NCI-H748 (cell line): Measurements from ENCODE around the gene SCAF1.

Experiments used
- DNase-seq: peaks from one replicate; lab custom pipeline; 2025; ENCODE audit not compliant: unreplicated experiment; lab: John Stamatoyannopoulos, UW

SCAF1 gene

DNA sequence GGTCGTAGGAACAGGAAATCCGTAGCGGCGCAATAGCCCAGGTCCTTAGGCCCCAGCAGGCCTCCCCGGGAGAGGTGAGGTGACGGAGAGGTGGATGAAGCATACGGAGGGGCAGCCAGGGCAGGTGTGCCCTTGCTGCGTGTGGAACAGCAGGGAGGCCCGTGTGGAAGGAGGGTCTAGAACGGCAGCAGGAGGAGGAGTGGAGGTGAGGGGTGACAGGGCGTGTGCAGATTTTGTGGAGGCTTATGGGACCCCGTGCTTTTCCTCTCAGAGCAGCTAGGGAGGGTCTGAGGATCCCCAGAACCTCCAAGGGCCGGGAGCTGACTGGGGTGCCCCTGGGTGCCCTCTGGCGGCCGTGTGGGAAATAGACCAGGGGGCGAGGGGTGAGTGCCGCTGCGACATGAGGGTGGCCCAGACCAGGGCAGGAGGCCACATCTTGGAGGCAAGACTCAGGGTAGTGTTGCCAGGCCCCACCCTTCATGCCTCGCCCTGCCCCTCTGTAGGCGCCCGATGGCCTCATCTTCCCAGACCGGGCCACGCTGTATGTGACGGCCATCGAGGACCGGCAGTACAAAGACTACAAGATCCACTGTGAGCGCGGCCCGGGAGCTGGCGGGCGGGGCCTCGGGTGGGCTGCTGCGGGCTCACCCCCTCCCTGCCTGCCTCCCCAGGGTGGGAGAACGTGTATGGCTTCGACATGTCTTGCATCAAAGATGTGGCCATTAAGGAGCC, 42.4 kb downstream of the SCAF1 start:
- DNase-seq = no peak

GRCh38 chr19:49684983-49685553, 43.1 kb downstream of the SCAF1 start:
- no peak for DNase-seq

- no peak for DNase-seq
Observed at GRCh38 chr19:49685845-49686332, 43.9 kb downstream of the SCAF1 start.

GRCh38 chr19:49686503-49687088, 44.6 kb downstream of the SCAF1 start:
- no peak for DNase-seq

DNA sequence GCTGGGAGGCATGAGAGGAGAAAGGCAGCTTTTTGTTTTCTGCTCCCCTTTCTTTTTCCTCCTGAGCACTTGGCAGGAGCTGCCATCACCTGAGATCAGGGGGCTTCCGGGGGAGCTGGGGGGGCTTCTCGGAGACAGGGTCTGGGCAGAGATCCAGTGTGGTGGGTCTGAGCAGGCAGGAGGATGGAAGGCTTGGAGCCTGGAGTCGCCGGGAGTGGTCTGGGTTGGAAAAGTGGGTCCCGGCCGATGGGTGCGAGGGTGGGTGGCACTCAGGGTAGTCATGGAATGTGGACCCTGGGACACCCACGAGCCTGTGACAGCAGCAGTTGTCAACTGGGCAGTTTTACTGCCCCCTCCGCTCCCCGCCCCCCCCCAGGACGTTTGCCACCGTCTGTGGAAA, 45.1 kb downstream of the SCAF1 start:
- no peak for DNase-seq

GRCh38 chr19:49687566-49688316, 45.7 kb downstream of the SCAF1 start:
- DNase-seq = no peak

GRCh38 chr19:49688531-49689132, 46.6 kb downstream of the SCAF1 start:
- DNase-seq = no peak

- peak; percentile 87 for DNase-seq
Observed at GRCh38 chr19:49689133-49690078, 47.4 kb downstream of the SCAF1 start, which contains the start of gene ADM5. Gene ADM5 (plus strand): TSS chr19:49689594. CDS start chr19:49689838, 244 bp downstream.

DNA sequence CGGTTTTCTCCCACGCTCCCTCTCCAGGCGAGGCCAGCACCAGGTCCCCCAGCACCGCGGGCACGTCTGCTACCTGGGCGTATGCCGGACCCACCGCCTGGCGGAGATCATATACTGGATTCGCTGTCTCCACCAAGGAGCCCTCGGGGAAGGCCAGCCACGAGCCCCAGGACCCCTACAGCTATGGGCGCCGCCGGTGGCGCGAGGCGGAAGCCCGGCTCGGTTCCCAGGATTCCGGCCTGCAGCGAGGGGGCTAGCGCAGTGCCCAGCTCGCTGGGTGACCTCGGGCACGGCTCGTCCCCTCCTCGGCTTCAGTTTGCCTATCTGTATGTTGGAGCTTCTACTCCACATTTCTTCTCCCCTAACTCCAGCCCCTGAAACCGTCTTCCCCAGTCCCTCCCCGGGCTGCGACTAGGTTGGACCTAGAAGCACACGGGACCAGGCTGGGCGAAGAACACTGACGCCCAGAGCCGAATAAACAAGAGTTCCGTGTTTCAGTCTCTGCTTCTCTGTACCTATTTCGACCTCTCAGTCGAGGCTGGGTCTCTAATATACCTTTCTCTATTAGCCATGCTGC, 48.2 kb downstream of the SCAF1 start:
- DNase-seq = peak; percentile 76

- peak; percentile 97 for DNase-seq
Observed at GRCh38 chr19:49690656-49691242, 48.7 kb downstream of the SCAF1 start, which contains the start of gene CPT1C. Gene CPT1C (plus strand): TSS chr19:49691116. CDS start chr19:49692253, 1,137 bp downstream.

- DNase-seq = peak; percentile 94
Observed at GRCh38 chr19:49691243-49692146, 49.5 kb downstream of the SCAF1 start.

DNA sequence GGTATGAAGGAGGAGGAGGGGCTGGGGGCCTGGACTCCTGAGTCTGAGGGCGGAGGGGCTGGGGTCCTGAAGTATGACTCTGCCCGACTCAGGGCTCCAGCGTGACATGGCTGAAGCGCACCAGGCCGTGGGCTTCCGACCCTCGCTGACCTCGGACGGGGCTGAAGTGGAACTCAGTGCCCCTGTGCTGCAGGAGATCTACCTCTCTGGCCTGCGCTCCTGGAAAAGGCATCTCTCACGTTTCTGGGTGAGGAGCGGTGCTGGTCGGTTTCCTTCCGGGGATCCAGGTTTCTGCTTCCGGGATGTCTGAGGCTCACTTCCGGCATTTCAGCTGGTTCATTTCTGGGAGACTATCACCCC, 50.1 kb downstream of the SCAF1 start:
- no peak for DNase-seq

- no peak for DNase-seq
Observed at GRCh38 chr19:49696115-49696514, 54.1 kb downstream of the SCAF1 start.

DNA sequence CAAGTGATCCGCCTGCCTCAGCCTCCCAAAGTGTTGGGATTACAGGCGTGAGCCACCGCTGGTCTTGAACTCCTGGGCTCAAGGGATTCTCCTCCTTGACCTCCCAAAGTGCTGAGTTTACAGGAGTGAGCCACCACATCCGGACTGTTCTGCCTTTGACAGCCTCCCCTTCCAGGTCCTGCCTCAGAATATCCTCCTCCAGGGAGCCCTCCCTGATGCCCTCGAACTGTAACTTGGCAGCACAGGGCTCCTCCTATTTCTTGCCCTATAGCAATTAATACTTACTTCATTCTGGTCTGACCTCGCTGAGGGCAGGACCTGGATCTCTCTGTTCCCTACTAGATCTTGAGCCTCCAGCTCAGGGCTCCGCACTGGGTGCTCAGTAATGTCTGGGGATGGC, 54.9 kb downstream of the SCAF1 start:
- DNase-seq = no peak

DNA sequence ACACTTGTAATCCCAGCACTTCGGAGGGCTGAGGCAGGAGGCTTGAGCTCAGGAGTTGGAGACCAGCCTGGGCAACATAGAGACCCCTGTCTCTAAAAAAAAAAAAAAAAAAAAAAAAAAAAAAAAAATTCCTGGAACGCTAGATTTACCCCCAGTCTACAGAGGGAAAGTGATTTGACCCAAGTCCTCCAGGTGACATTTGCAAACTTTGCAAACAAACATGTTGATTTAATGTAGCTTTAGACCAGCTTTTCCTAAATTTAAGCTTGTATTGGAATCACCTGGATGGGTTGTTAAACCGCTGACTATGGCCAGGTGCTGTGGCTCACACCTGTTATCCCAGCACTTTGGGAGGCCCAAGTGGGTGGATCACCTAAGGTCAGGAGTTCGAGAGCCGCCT, 57.4 kb downstream of the SCAF1 start:
- DNase-seq = no peak

DNA sequence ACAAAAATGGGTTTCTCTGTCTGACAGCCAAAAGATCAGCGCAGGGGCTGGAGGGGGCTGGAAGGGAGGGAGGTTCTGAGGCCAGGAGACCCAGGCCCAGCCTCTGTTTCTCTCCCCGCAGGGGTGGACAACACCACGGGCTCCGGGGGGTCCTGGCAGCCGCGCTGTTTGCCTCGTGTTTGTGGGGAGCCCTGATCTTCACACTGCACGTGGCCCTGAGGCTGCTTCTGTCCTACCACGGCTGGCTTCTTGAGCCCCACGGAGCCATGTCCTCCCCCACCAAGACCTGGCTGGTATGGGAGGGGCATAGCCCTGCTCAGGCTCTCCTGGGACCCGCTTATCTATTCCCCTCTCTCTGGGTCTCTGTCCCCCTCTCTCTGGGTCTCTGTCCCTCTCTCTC, 58.6 kb downstream of the SCAF1 start:
- no peak for DNase-seq

GRCh38 chr19:49701271-49701786, 59.3 kb downstream of the SCAF1 start:
- DNase-seq = peak; percentile 35
